Urothelium cell line (cell line): ENCODE data around the gene MED1.
"Not testable (repeated sequence)": the region's sequence is repeated elsewhere in the genome, so short reads cannot be mapped to it uniquely, and the experiment has no call there.

Experiments used
- DNase-seq: peaks from one replicate; pipeline ENCODE4 v3.0.0; 2011; ENCODE audit warnings: low spot score, mixed read lengths
- FAIRE-seq: peaks from 2 replicates; lab custom pipeline; 2011; peaks lifted over from hg19 to GRCh38; lab: Jason Lieb, UNC

The MED1 gene

GRCh38 chr17:39450847-39451581, at the start of gene MED1:
MED1 (minus strand) TSS chr17:39451263; CDS start chr17:39451062, 201 bp downstream.
- DNase-seq: peak; percentile 99
- FAIRE-seq: no peak

GRCh38 chr17:39496921-39497320, 45.9 kb upstream of the MED1 start:
- FAIRE-seq, DNase-seq: not testable (repeated sequence)

- DNase-seq: no peak
- FAIRE-seq: no peak
Observed at GRCh38 chr17:39487946-39488345, 36.9 kb upstream of the MED1 start.

- FAIRE-seq, DNase-seq: not testable (repeated sequence)
Observed at GRCh38 chr17:39487490-39487889, 36.4 kb upstream of the MED1 start.

- no peak for FAIRE-seq
Observed at GRCh38 chr17:39486242-39486641, 35.2 kb upstream of the MED1 start.

GRCh38 chr17:39485555-39485954, 34.5 kb upstream of the MED1 start:
- peak; percentile 50 for DNase-seq
- no peak for FAIRE-seq

More at GRCh38 chr17:39486242-39486641, 35.2 kb upstream of the MED1 start:
- no peak for DNase-seq

- DNase-seq: no peak
Observed at GRCh38 chr17:39484178-39484577, 33.1 kb upstream of the MED1 start.

GRCh38 chr17:39483506-39483905, 32.4 kb upstream of the MED1 start:
- no peak for FAIRE-seq
- DNase-seq: no peak

More at GRCh38 chr17:39484178-39484577, 33.1 kb upstream of the MED1 start:
- FAIRE-seq: no peak

GRCh38 chr17:39479631-39480030, 28.6 kb upstream of the MED1 start:
- DNase-seq, FAIRE-seq: not testable (repeated sequence)

- FAIRE-seq: no peak
Observed at GRCh38 chr17:39473310-39473709, 22.2 kb upstream of the MED1 start.

GRCh38 chr17:39468610-39469009, 17.5 kb upstream of the MED1 start:
- FAIRE-seq, DNase-seq: not testable (repeated sequence)

More at GRCh38 chr17:39473310-39473709, 22.2 kb upstream of the MED1 start:
- DNase-seq: no peak

GRCh38 chr17:39464639-39465181, 13.6 kb upstream of the MED1 start:
- FAIRE-seq, DNase-seq: not testable (repeated sequence)

- DNase-seq (no peak), FAIRE-seq (no peak)
Observed at GRCh38 chr17:39462631-39463375, 11.7 kb upstream of the MED1 start.

GRCh38 chr17:39461926-39462569, 11.0 kb upstream of the MED1 start:
- DNase-seq (no peak), FAIRE-seq (no peak)

GRCh38 chr17:39461113-39461925, 10.3 kb upstream of the MED1 start, which contains the start of gene CDK12:
CDK12 (plus strand) TSS chr17:39461486; CDS start chr17:39462072, 586 bp downstream.
- DNase-seq (peak; percentile 99), FAIRE-seq (peak; percentile 82)

GRCh38 chr17:39455919-39456318, 4.9 kb upstream of the MED1 start:
- DNase-seq: no peak
- FAIRE-seq: no peak

- FAIRE-seq (no peak), DNase-seq (no peak)
Observed at GRCh38 chr17:39450051-39450450, 1.0 kb downstream of the MED1 start.

- FAIRE-seq: no peak
- no peak for DNase-seq
Observed at GRCh38 chr17:39447561-39447960, 3.5 kb downstream of the MED1 start.

GRCh38 chr17:39443326-39443725, 7.7 kb downstream of the MED1 start:
- no peak for FAIRE-seq
- DNase-seq: no peak

GRCh38 chr17:39439868-39440267, 11.2 kb downstream of the MED1 start:
- FAIRE-seq, DNase-seq: not testable (repeated sequence)
